Right atrium auricular region (tissue), 2 donors: ENCODE measurements around the gene IL17F. TPM values are rescaled to one million over a fixed set of nuclear protein-coding genes. Genes with fewer than 3 reads are reported as not detected.

ENCODE experiments used
- DNase-seq: peaks from one replicate; pipeline ENCODE4 v3.0.0-alpha.2; 2019; ENCODE audit warnings: low spot score
- H3K27ac ChIP-seq, 2 donors: fragments of 200-600 bp; sonication (generic); 1 replicate in 1 of 2; 2 replicates in 1 of 2; pipeline ENCODE4 v1.5.1; 2016 to 2019
- H3K27me3 ChIP-seq, 2 donors: fragments of 200-600 bp; sonication (generic); one replicate each; pipeline versions ENCODE4 v1.5.1 to v1.6.0; 2017 to 2019
- H3K36me3 ChIP-seq: fragments of 200-600 bp; sonication (generic); one replicate; pipeline ENCODE4 v1.5.1; 2016
- H3K4me1 ChIP-seq, 2 donors: fragments of 200-600 bp; sonication (generic); one replicate each; pipeline versions ENCODE4 v1.5.1 to v1.6.0; 2017 to 2019
- H3K4me3 ChIP-seq, 2 donors: fragments of 200-600 bp; sonication (generic); 1 replicate in 1 of 2; 2 replicates in 1 of 2; pipeline ENCODE4 v1.5.1; 2017 to 2019; ENCODE audit warnings: mild to moderate bottlenecking in 1 of 2, moderate library complexity in 1 of 2
- H3K9me3 ChIP-seq, 2 donors: fragments of 200-600 bp; sonication (generic); one replicate each; pipeline ENCODE4 v1.5.1; 2019
- total RNA-seq, 2 donors: library from RNA; depleted of rRNA; stranded (reverse); fragments of >200 nt; gene quantifications; one replicate each; pipeline ENCODE4 v1.1.0, GENCODE V29; 2016
- TF ChIP-seq, protein P1 (sequence below), 2 donors: fragments of 200-600 bp; sonication (generic); IDR thresholded peaks; one replicate each; pipeline ENCODE4 v1.5.1; 2019; ENCODE audit warnings: antibody characterized with exemption in 2 of 2

IL17F gene
- total RNA-seq, 2 donors from 2014 or later = not detected

DNA sequence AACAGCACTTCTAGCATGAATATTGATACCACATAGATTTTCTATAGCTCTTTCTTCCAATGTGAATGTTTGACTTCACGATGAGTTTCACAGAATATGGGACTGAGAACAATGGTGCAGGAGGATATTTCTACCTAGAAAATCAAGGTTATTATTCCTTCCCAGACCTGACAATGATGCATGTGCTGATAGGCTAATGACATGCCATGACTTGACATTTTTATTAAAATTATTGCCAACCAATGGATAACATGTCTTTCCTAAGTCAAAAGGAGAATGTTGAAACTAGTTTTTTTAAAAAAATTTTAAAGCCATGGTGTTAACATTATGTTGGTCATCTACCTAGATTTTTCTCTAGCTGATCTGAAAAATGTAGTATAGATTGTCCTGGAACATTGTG lies 57.2 kb downstream of the IL17F start:
- Histone ChIP-seq H3K9me3 (no peaks in the 10 kb centered on the region), H3K4me3 (no peak overlapping the region), H3K36me3 (no peaks in the 10 kb centered on the region), H3K27me3 (no peaks in the 10 kb centered on the region), H3K27ac (no peak overlapping the region), H3K4me1 (no peaks in the 10 kb centered on the region)
- DNase-seq = no peak
- TF ChIP-seq, protein P1, sequence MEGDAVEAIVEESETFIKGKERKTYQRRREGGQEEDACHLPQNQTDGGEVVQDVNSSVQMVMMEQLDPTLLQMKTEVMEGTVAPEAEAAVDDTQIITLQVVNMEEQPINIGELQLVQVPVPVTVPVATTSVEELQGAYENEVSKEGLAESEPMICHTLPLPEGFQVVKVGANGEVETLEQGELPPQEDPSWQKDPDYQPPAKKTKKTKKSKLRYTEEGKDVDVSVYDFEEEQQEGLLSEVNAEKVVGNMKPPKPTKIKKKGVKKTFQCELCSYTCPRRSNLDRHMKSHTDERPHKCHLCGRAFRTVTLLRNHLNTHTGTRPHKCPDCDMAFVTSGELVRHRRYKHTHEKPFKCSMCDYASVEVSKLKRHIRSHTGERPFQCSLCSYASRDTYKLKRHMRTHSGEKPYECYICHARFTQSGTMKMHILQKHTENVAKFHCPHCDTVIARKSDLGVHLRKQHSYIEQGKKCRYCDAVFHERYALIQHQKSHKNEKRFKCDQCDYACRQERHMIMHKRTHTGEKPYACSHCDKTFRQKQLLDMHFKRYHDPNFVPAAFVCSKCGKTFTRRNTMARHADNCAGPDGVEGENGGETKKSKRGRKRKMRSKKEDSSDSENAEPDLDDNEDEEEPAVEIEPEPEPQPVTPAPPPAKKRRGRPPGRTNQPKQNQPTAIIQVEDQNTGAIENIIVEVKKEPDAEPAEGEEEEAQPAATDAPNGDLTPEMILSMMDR (IDR thresholded peaks at IDR 0.05) = no peak

Other genes starting within 250 kb of the IL17F start
- not detected for gene PKHD1, start 156.9 kb downstream of the IL17F start, total RNA-seq
- gene IL17A, start 58.1 kb downstream of the IL17F start, total RNA-seq = not detected
- gene MCM3, start 40.2 kb upstream of the IL17F start, total RNA-seq = 10 to 100 TPM; 18.5 to 20.8 TPM
- gene PAQR8, start 117.7 kb upstream of the IL17F start, total RNA-seq = 1 to 10 TPM; 2.6 to 5.6 TPM
- 1 to 10 TPM; 3.4 to 4.1 TPM for gene EFHC1, start 175.8 kb upstream of the IL17F start, total RNA-seq